Right hindlimb (tissue), 1 donor: ENCODE data around the gene PLD3.

ENCODE experiments used
- DNase-seq: peaks from one replicate; pipeline ENCODE4 v3.0.0-alpha.2; 2018

Gene PLD3

DNA sequence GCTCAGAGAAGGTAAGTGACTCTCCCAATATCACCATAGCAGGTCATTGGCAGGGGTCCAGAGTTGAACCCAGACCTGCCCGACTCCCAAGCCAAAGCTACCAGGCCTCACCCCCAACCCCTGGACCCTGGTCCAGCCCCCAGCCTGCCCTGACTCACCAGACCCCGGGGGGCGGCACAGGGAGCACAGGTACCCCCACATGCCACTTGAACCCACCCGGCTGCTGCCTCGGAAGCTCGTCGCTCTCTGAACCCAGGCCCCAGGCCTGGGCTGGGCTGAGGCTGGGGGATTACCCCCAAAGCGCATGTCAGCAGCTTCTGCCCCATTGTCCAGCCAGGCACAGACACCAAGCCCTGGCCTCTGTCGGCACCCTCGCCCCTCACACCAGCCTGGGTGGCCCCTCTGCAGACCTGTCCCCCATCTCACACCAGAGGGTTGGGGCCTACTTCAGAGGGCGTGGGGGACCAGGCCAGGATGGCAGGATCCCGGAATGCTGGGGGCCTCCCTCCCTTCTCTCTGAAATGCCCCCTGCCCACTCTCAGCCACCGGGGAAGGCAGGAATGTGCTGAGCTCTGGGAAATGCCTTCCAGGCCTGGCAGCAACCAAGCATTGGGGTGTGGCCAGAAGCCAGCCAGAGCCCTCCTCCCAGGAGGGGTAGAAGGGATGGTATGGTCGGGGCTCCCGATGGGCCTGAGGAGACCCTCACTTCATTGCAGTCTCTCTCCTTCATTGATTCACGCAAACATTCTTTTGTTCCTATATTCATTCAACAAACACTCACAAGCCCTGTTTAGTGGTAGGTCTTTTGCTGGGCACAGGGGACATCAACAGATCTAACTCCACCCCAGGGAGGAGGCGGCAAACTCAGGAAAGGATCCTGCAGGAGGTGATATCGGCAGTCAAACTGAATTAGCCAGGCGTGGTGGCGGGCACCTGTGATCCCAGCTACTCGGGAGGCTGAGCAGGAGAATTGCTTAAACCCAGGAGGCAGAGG, 66.3 kb downstream of the PLD3 start:
- DNase-seq, result no peak

DNA sequence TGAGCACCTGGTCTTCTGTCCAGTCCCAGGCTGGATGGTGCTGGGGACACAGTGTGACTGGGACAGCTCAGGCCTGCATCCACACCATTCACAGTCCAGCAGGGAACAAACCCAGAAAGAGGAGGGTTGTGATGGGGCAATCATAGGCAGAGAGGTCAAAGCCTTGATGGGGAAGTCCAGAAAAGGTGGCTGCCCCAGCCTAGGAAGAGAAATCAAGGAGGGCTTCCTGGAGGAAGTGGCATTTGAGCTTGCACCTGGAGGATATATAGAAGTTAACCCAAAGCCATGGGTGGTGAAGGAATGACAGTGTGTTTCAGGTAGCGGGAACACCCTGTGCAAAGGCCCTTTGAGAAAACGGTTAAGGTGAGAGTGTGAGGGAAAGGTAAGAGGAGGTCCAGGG, 67.3 kb downstream of the PLD3 start:
- peak; percentile 17 for DNase-seq

DNA sequence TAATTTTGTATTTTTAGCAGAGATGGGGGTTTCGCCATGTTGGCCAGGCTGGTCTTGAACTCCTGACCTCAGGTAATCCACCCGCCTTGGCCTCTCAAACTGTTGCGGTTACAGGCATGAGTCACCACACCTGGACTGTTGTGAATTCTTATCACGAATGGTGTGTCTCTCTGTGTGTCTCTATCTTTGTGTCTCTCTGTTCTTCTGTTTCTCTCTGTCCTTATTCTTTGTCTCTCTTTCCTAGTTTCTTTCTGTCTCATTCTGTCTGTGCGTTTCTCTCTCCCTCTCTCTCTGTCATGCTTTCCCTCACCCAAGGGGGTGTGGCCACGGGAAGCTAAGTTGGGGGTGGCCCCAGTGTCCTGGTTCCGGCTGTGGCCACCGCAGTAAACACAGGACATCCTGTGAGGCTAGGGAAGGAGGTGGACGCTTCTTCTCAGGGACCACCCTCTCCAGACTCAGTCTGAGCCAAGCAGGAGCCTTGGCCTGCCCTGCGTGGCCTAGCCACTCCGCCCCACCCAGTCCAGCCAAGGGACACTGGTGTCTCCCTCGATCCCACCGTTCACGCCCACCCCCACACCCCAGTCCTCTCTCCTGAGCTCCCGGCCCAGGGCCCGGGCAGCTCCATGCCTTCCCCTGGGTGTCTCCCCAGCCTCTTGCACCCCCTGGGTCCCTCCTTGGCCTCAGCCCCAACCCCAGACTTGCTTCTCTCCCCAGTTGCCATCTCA, 68.6 kb downstream of the PLD3 start:
- DNase-seq, result peak; percentile 81

- DNase-seq, result no peak
These were observed 69.1 kb downstream of the PLD3 start for GRCh38 chr19:40417643-40417981.

- DNase-seq, result no peak
These were observed 69.5 kb downstream of the PLD3 start for GRCh38 chr19:40418040-40418439.

DNA sequence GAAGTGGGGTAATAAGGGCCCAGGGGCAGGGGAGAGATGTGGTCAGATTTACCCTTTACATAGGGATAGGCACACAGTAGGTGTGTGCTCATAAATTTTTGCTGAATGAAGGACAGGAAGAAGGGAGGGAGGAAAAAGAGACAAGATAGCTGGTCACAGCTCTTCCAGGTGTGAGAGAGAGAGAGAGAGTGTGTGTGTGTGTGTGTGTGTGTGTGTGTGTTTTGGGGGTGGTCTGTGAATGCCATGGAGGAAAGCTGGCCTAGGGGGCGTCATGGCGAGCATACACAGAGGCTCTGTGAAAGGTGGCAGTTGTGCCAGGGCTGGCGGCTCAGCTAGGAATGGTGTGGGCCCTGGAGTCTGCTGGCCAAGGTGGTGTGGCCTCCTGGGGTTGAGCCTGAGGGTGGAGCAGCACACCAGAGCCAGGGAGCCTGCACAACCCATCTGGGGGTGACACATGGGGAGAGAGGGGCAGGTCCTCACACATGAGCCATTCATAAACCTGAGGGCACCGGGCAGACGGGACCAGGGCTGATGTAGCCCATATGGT, 70.6 kb downstream of the PLD3 start:
- no peak for DNase-seq

DNA sequence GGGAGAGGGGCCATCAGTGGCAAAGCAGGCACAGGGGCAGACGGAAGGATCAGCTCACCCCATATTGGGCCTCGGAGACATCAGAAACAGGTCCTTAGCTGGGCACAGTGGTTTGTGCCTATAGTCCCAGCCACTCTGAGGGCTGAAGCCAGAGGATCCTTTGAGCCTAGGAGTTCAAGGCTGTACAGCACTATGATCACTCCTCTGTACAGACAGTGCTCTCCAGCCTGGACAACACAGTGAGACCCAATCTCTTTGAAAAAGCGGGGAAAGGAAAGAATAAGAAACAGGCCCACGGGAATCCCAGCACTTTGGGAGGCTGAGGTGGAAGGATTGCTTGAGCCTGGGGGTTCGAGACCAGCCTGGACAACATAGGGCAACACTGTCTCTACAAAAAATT, 71.3 kb downstream of the PLD3 start:
- no peak for DNase-seq

DNA sequence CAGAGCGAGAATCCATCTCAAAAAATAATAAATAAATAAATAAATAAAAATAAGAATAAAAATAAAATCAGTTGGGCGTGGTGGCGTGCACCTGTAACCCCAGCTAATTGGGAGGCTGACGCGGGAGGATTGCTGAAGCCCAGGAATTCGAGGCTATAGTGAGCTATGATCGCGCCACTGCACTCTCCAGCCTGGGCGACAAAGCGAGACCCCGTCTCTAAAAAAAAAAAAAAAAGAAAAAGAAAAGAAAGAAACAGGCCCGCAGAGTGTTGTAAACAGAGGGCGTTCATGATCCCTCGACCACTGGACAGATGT, 71.9 kb downstream of the PLD3 start:
- no peak for DNase-seq

DNA sequence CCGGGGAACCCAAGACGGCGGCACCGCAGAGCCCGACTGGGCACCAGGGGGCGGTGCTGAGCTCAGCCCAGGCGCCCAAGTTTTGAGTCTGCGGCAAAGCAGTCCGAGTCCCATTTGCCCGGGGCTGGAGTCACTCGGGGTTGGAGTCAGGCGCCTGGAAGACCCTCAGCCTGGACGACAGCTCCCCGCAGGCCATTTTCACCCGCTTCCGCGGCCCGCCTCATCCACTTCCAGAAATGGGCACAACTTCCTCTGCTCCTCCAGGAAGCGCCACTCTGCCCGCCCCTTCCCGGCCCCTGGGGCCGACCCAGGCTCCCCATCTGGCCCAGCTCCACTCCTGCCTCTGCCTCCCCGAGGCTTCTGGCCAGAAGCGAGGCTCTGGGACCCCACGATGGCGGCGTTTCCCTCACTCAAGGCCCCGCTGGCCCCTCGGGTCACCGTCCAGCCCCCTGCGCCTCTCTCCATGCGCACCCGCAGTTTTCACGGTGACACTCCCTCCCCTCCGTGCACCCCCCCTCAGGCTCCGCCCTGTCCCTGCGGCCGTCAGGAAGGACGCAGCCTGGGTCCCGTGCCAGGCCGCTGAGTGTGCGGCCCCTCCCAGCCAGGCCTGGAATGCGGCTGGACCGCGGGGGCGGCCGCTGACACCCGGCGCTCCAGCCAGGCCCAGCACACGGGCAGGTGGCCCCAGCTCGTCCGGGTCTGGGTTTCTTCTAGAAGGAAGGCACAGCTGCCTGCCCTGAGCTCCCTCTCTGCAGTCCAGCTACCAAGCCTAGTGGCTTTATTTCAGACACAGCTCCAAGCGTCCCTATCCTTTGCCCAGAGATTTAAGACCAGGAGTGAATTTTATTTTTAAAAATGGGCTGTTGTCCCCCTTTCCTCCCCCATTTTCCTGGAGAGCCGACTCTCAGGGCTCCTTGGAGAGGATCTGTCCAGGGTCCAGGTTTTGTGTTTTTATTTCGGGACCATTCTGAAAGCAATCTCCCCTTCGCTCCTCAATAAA, 72.6 kb downstream of the PLD3 start:
- peak; percentile 97 for DNase-seq

DNA sequence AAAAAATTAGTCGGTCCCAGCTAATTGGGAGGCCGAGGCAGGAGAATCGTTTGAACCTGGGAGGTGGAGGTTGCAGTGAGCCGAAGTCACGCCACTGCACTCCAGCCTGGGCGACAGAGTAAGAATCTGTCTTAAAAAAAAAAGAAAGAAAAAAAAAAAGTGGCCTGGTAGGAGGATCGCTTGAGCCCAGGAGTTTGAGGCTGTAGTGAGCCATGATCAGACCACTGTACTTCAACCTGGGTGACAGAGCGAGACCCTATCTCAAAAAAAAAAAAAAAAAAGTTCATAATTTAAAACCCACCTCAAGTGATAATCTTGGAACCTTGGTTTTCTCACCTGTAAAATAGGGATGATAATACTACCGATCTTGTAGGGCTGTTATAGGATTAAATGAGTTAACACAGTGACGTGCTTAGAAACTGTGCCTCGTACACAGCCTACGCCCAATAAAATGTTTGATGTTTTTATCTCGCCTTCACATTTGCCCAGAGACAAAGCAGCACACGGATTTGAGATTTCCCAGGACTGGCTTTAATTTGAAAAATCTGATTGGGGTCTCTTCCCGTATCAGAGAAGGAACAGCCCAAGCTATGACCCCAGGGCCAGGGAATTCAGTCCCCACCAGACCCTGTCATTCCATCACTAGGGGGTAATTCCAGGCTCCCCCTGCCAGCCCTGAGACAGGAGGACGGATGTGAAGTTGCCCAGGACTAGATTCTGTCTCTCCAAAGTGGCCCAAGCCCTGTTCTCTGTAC, 73.7 kb downstream of the PLD3 start:
- DNase-seq, result no peak

DNA sequence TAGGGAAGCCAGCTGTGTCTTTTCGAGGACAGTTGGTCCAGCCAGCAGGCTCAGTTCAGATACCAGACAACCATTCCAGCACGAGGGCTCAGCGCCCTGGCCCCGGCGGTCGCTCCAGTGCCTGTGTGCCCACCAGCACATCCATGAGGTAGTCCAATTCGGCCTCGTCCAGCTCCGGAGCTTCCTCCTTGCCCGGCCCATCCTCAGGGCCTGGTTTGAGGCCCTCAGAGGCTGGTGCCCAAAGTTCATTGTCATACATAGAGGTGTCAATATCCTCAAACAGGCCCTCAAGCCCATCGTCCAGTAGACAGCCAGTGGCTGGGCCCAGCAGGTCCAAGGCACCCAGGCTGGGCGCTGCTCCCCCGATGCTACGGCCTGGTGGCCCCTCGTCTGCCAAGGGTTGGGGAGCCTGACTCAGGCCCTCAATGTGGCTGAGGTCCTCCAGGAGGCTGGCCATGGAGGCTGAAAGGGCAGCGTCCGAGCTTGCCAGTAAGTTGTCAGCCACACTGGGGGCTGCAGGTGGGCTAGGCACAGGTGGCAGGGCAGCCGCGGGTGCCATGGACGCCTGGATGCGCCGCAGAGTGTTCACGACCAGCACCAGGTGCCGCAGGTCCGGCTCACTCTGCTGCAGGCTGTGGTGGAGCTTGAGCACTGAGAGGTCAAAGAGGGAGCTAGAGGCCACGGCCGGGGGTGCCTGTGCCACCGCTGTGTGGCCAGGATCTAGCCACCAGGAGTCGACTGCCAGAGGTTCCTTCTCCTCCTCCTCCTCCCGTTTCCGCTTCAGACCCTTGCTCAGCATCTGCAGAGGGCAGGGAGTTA, 74.5 kb downstream of the PLD3 start:
- no peak for DNase-seq

DNA sequence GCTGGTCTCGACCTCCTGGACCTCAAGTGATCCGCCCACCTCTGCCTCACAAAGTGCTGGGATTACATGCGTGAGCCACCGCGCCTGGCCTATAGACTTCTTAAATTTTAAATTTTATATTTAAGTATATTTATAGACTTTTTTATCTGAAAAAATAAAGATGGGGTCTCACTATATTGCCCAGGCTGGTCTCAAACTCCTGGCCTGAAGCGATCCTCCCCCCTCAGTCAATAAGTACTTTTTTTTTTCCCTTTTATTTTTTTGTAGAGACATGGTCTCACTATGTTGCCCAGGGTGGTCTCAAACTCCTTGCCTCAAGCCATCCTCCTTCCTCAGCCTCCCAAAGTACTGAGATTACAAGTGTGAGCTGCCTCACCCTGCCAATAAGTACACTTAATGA, 75.4 kb downstream of the PLD3 start:
- no peak for DNase-seq

DNA sequence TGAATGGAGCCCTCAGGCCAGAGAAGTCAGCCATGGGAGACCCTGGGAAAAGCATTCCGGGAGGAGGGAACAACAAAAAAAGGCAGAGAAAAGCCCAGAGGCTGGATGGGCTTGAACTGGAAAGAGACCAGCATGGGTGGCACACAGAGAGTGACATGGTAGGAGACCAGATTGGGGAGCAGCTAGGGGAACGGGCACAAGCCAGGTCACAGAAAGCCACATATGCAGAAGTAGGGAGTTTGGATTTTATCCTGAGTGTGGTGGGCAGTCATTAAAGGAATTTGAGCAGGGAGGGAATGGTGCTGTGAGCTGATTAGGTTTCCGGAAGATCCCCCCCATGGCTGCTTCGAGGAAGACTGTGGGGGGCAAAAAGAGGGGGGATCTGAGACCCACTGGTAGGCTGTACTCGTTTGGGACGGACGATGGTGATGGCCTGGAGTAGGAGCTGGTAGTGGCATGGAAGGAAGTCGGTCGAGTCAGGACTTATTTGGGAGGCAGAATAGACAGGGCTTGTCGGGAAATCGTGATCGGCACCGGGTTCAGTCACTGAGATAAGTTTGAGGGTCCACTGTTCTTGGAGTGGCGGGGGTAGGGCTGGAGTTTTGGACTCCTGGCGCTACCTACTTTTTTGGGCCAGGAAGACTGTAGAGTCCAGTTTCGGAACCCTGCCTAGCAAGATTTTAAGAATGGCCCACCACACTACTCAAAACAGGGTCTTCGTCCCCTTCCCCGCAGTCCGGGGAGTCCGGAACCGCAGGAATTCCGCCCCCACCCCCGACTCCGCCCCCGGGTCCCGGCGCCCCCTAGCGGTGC, 76.3 kb downstream of the PLD3 start:
- no peak for DNase-seq

DNA sequence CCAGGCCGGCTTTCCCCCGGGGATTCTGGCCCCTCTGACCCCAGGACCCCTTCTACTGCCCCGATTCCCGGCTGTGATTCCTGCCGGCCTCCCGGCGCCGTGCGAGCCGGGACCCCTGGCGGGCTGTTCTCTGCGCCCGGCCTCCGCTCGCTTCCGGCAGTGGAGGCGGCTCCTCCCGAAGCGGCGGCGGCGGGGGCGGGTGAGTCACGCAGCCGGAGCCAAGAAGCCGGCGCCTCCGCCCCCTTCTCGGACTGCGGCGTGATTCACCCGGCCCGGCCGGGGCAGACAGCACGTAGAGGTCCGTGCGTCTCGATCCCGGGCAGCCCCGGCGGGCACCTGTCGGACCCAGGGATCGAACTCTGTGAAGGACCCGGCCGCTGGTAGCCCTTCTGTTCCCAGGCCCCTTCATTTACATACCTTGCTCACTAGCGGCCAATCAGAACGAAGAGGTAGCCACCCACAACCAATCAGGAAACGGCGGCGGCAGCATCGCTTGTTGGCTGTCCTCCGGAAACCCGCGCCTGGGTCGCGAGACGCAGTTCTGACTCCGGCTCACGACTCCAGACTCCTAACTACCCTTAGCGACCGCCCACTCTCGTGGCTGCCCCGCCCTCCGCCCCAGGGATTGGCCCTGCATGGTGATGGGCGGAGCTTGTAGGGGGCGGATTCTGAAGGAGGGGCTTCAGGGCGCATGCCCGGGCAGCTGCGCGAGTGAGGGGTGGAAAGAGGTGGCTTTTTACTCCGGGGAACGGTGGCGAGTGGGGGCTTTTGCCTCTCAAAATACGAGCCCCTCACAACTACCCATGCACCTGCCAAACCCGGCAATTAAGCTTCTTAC, 77.2 kb downstream of the PLD3 start, which contains the start of gene SERTAD1:
SERTAD1 (minus strand) TSS at position 543 of the 838 bp plus-strand sequence. CDS start 2,446 bp downstream, outside the sequence.
- DNase-seq, result peak; percentile 100
